Mesothelial cell of epicardium (in vitro differentiated cells): ENCODE measurements around the gene TNNT2. TPM values are rescaled to one million over a fixed set of nuclear protein-coding genes. Genes with fewer than 3 reads are reported as not detected.

ENCODE experiments used
- DNase-seq, 2 experiments: peaks; one replicate each; pipeline ENCODE4 v3.0.0; 2021; ENCODE audit warnings: low spot score in 2 of 2; ENCODE audit not compliant: unreplicated experiment in 2 of 2
- H3K27ac Mint-ChIP-seq: 2 replicates; pipeline ENCODE4 v1.8.0; 2021; ENCODE audit warnings: mixed read lengths
- H3K27me3 Mint-ChIP-seq: 2 replicates; pipeline ENCODE4 v1.8.0; 2021; ENCODE audit warnings: low read depth, mixed read lengths
- H3K36me3 Mint-ChIP-seq: 2 replicates; pipeline ENCODE4 v1.8.0; 2021; ENCODE audit warnings: mixed read lengths
- H3K4me1 Mint-ChIP-seq: 2 replicates; pipeline ENCODE4 v1.8.0; 2021; ENCODE audit warnings: mixed read lengths
- H3K4me3 Mint-ChIP-seq: 2 replicates; pipeline ENCODE4 v1.8.0; 2021; ENCODE audit warnings: mild to moderate bottlenecking, moderate library complexity, mixed read lengths
- H3K9me3 Mint-ChIP-seq: 2 replicates; pipeline ENCODE4 v1.8.0; 2021; ENCODE audit warnings: mixed read lengths
- CTCF ChIP-seq: fragments of 200-600 bp; sonication (generic); IDR thresholded peaks from one replicate; pipeline ENCODE4 v1.5.0; 2021; ENCODE audit warnings: antibody characterized with exemption; ENCODE audit not compliant: unreplicated experiment
- total RNA-seq: library from RNA; stranded (reverse); gene quantifications from 3 replicates; pipeline ENCODE4 v1.2.1, GENCODE V29; 2021

Gene TNNT2
- total RNA-seq, 1 donor from 2014 or later: 37.1 TPM

- Mint-ChIP-seq H3K9me3 (no peaks in the 10 kb centered on the region), H3K4me1 (peaks cover 44% of the 10 kb centered on the region), H3K27me3 (no peaks in the 10 kb centered on the region), H3K27ac (peak overlapping the region; percentile 97), H3K4me3 (no peak overlapping the region), H3K36me3 (peaks cover 4% of the 10 kb centered on the region)
- DNase-seq: peak in 1 of 2 experiments; percentile 77
- peak; percentile 77 for TF ChIP-seq CTCF
Measured at GRCh38 chr1:201385299-201385891, 7.9 kb upstream of the TNNT2 start.

DNA sequence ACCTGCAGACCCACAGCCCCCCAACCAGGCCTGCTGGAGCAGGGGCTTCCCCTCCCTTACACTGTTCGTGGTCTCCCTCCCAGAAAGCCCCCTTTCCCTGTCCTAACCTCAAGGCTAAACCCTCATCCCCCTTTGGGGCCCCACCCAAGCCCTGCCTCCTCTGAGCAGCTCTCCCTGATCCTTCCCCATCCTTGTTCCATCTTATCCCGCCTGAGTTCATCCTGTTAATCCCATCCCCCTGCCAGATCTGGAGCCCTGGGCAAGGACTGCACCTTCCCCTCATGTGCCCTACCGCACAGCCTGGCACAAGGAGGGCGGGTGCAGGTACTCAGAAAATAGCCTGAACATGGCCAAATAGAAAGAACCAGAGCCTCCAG lies 6.9 kb upstream of the TNNT2 start:
- TF ChIP-seq CTCF: no peak
- Mint-ChIP-seq H3K27ac (peak overlapping the region; percentile 97), H3K27me3 (no peaks in the 10 kb centered on the region), H3K9me3 (no peaks in the 10 kb centered on the region), H3K4me1 (peaks cover 48% of the 10 kb centered on the region), H3K36me3 (peaks cover 4% of the 10 kb centered on the region), H3K4me3 (no peak overlapping the region)
- DNase-seq: no peak

GRCh38 chr1:201383647-201384405 lies 6.3 kb upstream of the TNNT2 start:
- no peaks in the 10 kb centered on the region for H3K27me3 Mint-ChIP-seq
- H3K4me1 Mint-ChIP-seq: peaks cover 53% of the 10 kb centered on the region
- H3K4me3 Mint-ChIP-seq: no peak overlapping the region
- TF ChIP-seq CTCF: no peak
- peak overlapping the region; percentile 97 for H3K27ac Mint-ChIP-seq
- H3K9me3 Mint-ChIP-seq: no peaks in the 10 kb centered on the region
- peaks cover 4% of the 10 kb centered on the region for H3K36me3 Mint-ChIP-seq
- DNase-seq: no peak

- peak overlapping the region; percentile 92 for H3K27ac Mint-ChIP-seq
- no peaks in the 10 kb centered on the region for H3K36me3 Mint-ChIP-seq
- peaks cover 74% of the 10 kb centered on the region for H3K4me1 Mint-ChIP-seq
- H3K4me3 Mint-ChIP-seq: no peak overlapping the region
- DNase-seq: peak in 1 of 2 experiments; percentile 57
- no peak for TF ChIP-seq CTCF
- H3K9me3 Mint-ChIP-seq: no peaks in the 10 kb centered on the region
- no peaks in the 10 kb centered on the region for H3K27me3 Mint-ChIP-seq
Measured at GRCh38 chr1:201381130-201381529, 3.6 kb upstream of the TNNT2 start.

DNA sequence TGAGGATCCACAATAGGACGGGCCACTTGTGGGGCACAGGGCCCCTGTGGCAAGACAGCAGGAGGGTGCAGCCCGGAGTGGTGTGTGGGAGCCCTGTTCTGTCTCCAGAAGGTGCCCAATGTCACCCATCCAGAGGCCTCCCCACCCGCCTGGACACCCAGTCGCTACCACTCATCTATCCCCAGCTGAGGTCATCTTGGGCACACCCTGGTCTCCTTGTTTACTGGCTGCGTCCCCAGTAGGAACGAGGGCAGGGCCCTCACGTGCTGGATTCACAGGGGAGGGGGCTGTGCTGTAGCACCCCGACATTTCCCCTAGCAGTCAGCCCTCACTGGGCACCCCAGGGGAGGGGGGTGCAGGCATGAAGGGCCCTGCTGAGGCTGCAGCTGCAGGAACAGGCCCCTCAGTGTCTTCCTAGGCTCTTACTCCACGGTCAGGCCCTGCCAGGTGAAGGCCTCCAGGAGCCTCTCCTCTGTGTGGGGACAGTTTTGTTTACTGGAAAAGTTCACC lies 2.3 kb upstream of the TNNT2 start:
- Mint-ChIP-seq H3K27me3 (no peaks in the 10 kb centered on the region), H3K4me1 (peaks cover 74% of the 10 kb centered on the region), H3K36me3 (no peaks in the 10 kb centered on the region), H3K4me3 (no peak overlapping the region), H3K9me3 (no peaks in the 10 kb centered on the region), H3K27ac (peak overlapping the region; percentile 92)
- no peak for TF ChIP-seq CTCF
- no peak for DNase-seq
